Measurements from ENCODE around the gene CPT1B. TPM values are rescaled to one million over a fixed set of nuclear protein-coding genes. Genes with fewer than 3 reads are reported as not detected.

CPT1B gene
- total and polyA plus RNA-seq, 4 donors = 8.2 to 30.1 (median 17.8) TPM

DNA sequence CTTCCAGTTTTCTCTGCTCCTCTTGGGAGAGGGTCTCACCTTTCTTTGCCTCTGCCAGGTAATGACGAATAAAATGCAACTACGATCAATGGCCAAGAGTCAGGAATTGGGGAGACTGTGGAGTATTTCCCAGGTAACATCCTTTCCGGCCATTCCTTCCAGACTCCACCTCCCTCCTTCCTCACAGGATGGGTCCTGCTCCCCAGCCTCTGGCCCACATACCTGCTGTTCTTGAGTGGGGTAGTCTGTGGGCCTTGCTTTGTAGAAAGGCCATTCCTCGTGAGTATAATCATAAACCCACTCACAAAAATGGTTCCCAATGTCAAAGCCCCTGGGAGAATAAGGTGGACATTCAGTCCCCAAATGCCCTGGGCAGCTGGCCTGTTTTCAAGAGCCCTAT, 1.5 kb upstream of the CPT1B start:
- peaks cover 39% of the 10 kb centered on the region for H3K4me1 ChIP-seq (ENCODE audit: control insufficient read depth, insufficient read depth, low read length)
- 100% methylated on average over 1 of the region's 4 CpGs for WGBS (ENCODE audit: insufficient coverage)
- peaks cover 59% of the 10 kb centered on the region for H3K36me3 ChIP-seq (ENCODE audit: control insufficient read depth, insufficient read depth, low read length)
- no peaks in the 10 kb centered on the region for H3K9me3 ChIP-seq (ENCODE audit: control insufficient read depth, insufficient read depth, low read length)
- no peak overlapping the region for H3K4me3 ChIP-seq (ENCODE audit: low read depth, low read length)
- no peaks in the 10 kb centered on the region for H3K27me3 ChIP-seq (ENCODE audit: control insufficient read depth, insufficient read depth, low read length)
- H3K27ac ChIP-seq (ENCODE audit: low read depth, low read length) = no peak overlapping the region
- DNase-seq (ENCODE audit: low read depth in 4 of 6, low spot score in 6 of 6) = no peak

DNA sequence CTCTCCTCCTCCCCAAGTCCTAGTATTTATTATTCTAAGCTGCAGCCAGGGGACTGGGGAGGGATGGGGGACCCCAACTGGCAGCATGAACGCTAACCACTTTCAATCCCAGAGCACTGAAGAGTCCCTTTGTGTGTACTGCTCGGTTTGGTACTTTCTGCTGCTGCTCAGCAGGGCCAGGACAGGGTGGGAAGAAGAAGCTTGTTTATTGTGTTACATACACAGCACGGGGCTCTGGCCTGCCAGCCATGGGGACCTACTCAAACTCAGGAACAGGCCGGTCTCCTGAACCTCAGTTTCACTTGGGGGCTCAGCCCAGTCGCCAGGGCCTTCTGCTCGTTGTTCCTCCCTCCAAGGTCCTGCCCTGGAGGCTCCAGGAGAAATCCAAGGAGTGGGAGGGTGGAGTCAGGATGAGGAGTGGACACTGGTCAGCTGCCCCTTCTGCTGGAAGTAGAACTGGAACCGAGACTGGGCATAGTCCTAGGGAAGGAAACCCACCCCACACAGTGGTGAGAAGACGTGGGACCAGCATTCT, 616 bp upstream of the CPT1B start:
- H3K4me3 ChIP-seq (ENCODE audit: low read depth, low read length) = no peak overlapping the region
- peaks cover 44% of the 10 kb centered on the region for H3K4me1 ChIP-seq (ENCODE audit: control insufficient read depth, insufficient read depth, low read length)
- H3K27me3 ChIP-seq (ENCODE audit: control insufficient read depth, insufficient read depth, low read length) = no peaks in the 10 kb centered on the region
- no peak for DNase-seq (ENCODE audit: low read depth in 4 of 6, low spot score in 6 of 6)
- H3K27ac ChIP-seq (ENCODE audit: low read depth, low read length) = no peak overlapping the region
- peaks cover 64% of the 10 kb centered on the region for H3K36me3 ChIP-seq (ENCODE audit: control insufficient read depth, insufficient read depth, low read length)
- H3K9me3 ChIP-seq (ENCODE audit: control insufficient read depth, insufficient read depth, low read length) = no peaks in the 10 kb centered on the region
- 66% methylated on average over 5 of the region's 8 CpGs for WGBS (ENCODE audit: insufficient coverage)

DNA sequence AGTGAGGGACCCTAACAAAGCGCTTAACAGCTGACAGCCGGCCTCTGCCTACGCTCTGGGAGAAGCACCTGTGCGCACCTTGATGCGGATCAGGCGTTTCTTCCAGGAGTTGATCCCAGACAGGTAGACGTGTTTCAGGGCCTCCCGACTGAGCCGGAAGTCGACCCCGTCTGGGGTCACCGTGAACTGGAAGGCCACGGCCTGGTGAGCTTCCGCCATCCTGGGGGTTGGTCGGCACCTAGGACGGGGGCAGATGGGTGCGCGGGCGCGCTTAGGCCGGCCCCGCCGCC, 585 bp downstream of the CPT1B start:
- Histone ChIP-seq H3K4me1 (ENCODE audit: control insufficient read depth, insufficient read depth, low read length) (peaks cover 45% of the 10 kb centered on the region), H3K27ac (ENCODE audit: low read depth, low read length) (no peak overlapping the region), H3K27me3 (ENCODE audit: control insufficient read depth, insufficient read depth, low read length) (no peaks in the 10 kb centered on the region), H3K9me3 (ENCODE audit: control insufficient read depth, insufficient read depth, low read length) (no peaks in the 10 kb centered on the region), H3K36me3 (ENCODE audit: control insufficient read depth, insufficient read depth, low read length) (peaks cover 76% of the 10 kb centered on the region), H3K4me3 (ENCODE audit: low read depth, low read length) (no peak overlapping the region)
- WGBS (ENCODE audit: insufficient coverage) = 34% methylated on average over 23 of the region's 23 CpGs
- no peak for DNase-seq (ENCODE audit: low read depth in 4 of 6, low spot score in 6 of 6)

GRCh38 chr22:50576806-50577696, 1.2 kb downstream of the CPT1B start:
- Histone ChIP-seq H3K36me3 (ENCODE audit: control insufficient read depth, insufficient read depth, low read length) (peaks cover 81% of the 10 kb centered on the region), H3K27ac (ENCODE audit: low read depth, low read length) (no peak overlapping the region), H3K4me1 (ENCODE audit: control insufficient read depth, insufficient read depth, low read length) (peaks cover 44% of the 10 kb centered on the region), H3K4me3 (ENCODE audit: low read depth, low read length) (no peak overlapping the region), H3K27me3 (ENCODE audit: control insufficient read depth, insufficient read depth, low read length) (no peaks in the 10 kb centered on the region), H3K9me3 (ENCODE audit: control insufficient read depth, insufficient read depth, low read length) (no peaks in the 10 kb centered on the region)
- no peak for DNase-seq (ENCODE audit: low read depth in 4 of 6, low spot score in 6 of 6)
- 69% methylated on average over 16 of the region's 18 CpGs for WGBS (ENCODE audit: insufficient coverage)

DNA sequence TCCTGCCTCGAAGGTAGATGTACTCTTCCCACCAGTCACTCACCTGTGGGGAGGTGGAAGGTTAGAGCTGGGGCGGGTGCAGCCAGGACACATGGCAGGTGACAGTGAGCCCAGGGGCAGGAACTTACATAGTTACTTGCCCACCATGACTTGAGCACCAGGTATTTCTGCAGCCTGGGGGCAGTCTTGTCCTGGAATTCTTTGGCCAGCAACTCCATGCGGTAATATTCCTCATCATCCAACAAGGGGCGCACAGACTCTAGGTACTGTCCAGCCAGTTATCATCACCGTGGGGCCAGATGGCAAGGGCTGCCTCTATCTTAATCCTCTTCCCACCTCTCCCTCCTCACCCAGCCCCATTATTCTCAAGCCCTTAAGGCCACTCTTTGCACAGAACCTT, 2.2 kb downstream of the CPT1B start:
- Histone ChIP-seq H3K9me3 (ENCODE audit: control insufficient read depth, insufficient read depth, low read length) (no peaks in the 10 kb centered on the region), H3K27ac (ENCODE audit: low read depth, low read length) (no peak overlapping the region), H3K36me3 (ENCODE audit: control insufficient read depth, insufficient read depth, low read length) (peaks cover 83% of the 10 kb centered on the region), H3K4me3 (ENCODE audit: low read depth, low read length) (no peak overlapping the region), H3K4me1 (ENCODE audit: control insufficient read depth, insufficient read depth, low read length) (peaks cover 34% of the 10 kb centered on the region), H3K27me3 (ENCODE audit: control insufficient read depth, insufficient read depth, low read length) (no peaks in the 10 kb centered on the region)
- DNase-seq (ENCODE audit: low read depth in 4 of 6, low spot score in 6 of 6) = peak in 2 of 6 donors; percentile 35 to 38
- 24% methylated on average over 3 of the region's 5 CpGs for WGBS (ENCODE audit: insufficient coverage)

DNA sequence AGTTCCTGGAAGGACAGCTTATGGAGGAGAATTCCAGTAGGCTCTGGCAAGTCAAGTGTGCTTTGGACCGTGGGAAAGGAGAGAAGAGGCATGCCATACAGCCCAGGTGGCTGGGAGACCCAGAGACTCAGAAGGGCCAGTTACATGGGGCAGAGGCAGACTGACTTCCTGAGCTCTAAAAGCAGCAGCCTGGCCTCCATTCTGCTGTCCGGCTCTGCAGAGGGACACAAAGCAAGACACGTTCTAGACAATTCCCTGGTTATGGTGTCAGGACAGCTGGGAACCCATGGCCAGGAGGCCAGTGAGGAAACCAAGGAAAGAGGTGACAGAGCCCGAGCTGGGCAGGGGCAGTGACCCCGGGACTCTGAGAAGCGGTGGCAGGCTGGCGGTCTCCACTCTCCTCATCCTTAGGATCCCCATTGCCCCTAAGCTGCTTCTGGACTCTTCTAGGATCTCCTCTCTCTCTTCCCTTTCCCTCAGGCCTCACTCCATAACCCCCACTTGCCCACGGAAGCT, 2.7 kb downstream of the CPT1B start:
- H3K27me3 ChIP-seq (ENCODE audit: control insufficient read depth, insufficient read depth, low read length) = no peaks in the 10 kb centered on the region
- H3K36me3 ChIP-seq (ENCODE audit: control insufficient read depth, insufficient read depth, low read length) = peaks cover 84% of the 10 kb centered on the region
- WGBS (ENCODE audit: insufficient coverage) = 86% methylated on average over 7 of the region's 8 CpGs
- no peak overlapping the region for H3K4me3 ChIP-seq (ENCODE audit: low read depth, low read length)
- H3K9me3 ChIP-seq (ENCODE audit: control insufficient read depth, insufficient read depth, low read length) = no peaks in the 10 kb centered on the region
- peaks cover 32% of the 10 kb centered on the region for H3K4me1 ChIP-seq (ENCODE audit: control insufficient read depth, insufficient read depth, low read length)
- no peak overlapping the region for H3K27ac ChIP-seq (ENCODE audit: low read depth, low read length)
- DNase-seq (ENCODE audit: low read depth in 4 of 6, low spot score in 6 of 6) = no peak

DNA sequence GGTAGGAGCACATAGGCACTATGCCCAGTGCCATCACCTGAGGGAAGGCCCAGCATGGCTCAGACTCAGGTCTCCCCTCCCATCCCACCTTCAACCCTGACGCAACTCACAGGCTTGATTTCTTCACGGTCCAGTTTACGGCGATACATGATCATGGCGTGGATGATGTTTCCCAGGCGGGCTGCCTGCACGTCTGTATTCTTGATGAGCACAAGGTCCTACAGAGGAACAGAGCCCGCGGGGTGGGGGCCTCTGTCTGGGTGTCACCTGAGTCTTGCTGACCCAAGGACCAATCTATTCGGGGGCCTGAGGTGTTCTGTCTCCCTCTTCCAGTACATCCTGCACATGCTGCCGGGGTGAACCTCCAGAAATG, 3.9 kb downstream of the CPT1B start:
- H3K4me3 ChIP-seq (ENCODE audit: low read depth, low read length) = no peak overlapping the region
- H3K27ac ChIP-seq (ENCODE audit: low read depth, low read length) = no peak overlapping the region
- WGBS (ENCODE audit: insufficient coverage) = 90% methylated on average over 10 of the region's 11 CpGs
- H3K36me3 ChIP-seq (ENCODE audit: control insufficient read depth, insufficient read depth, low read length) = peaks cover 85% of the 10 kb centered on the region
- H3K4me1 ChIP-seq (ENCODE audit: control insufficient read depth, insufficient read depth, low read length) = peaks cover 30% of the 10 kb centered on the region
- H3K9me3 ChIP-seq (ENCODE audit: control insufficient read depth, insufficient read depth, low read length) = no peaks in the 10 kb centered on the region
- no peaks in the 10 kb centered on the region for H3K27me3 ChIP-seq (ENCODE audit: control insufficient read depth, insufficient read depth, low read length)
- DNase-seq (ENCODE audit: low read depth in 4 of 6, low spot score in 6 of 6) = no peak

DNA sequence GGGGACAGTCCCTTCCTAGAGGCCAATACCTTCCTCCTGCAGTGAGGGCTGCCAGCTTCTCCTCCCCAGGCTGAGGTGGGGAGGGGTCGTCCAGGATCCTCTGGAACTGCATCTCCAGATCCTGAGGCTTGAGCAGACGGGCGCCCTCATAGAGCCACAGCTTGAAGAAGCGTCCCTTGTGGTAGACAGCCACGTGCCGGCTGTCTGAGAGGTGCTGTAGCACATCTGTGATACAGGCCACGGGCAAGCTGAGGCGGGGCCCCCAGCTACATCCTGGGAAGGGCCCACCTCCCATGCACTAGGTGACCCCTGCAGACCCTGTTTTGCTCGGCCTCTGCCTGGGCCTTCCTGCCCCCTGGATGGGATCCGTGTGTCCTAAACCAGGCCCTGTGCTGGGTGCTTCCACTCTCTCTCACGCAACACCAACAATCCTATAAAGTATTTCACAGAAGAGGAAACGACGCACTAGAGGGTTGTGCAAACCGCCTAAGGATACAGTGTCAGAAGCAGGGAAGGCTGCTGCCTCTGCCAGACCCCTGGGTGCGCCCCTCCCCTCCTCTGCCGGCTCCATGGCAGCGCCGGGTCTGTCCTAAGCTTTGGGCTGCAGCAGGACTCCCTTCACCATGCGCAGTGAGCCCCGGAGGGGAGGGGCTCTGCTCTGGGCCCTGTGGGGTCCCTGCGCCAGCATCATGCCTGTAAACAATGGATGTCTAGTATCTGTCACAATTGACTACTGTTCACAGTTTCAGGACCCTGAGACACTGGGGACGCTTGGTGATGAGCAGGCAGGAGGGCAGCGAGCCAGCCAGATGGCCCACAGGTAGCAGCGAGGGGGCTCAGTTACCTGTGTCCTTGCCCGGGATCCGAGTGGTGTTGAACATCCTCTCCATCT, 4.5 kb downstream of the CPT1B start:
- Histone ChIP-seq H3K27ac (ENCODE audit: low read depth, low read length) (no peak overlapping the region), H3K36me3 (ENCODE audit: control insufficient read depth, insufficient read depth, low read length) (peaks cover 85% of the 10 kb centered on the region), H3K9me3 (ENCODE audit: control insufficient read depth, insufficient read depth, low read length) (no peaks in the 10 kb centered on the region), H3K27me3 (ENCODE audit: control insufficient read depth, insufficient read depth, low read length) (no peaks in the 10 kb centered on the region), H3K4me1 (ENCODE audit: control insufficient read depth, insufficient read depth, low read length) (peaks cover 23% of the 10 kb centered on the region), H3K4me3 (ENCODE audit: low read depth, low read length) (no peak overlapping the region)
- WGBS (ENCODE audit: insufficient coverage) = 81% methylated on average over 26 of the region's 26 CpGs
- DNase-seq (ENCODE audit: low read depth in 4 of 6, low spot score in 6 of 6) = no peak

GRCh38 chr22:50572965-50573364, 5.3 kb downstream of the CPT1B start:
- H3K27ac ChIP-seq (ENCODE audit: low read depth, low read length) = no peak overlapping the region
- H3K36me3 ChIP-seq (ENCODE audit: control insufficient read depth, insufficient read depth, low read length) = peaks cover 85% of the 10 kb centered on the region
- H3K4me1 ChIP-seq (ENCODE audit: control insufficient read depth, insufficient read depth, low read length) = peaks cover 16% of the 10 kb centered on the region
- no peak overlapping the region for H3K4me3 ChIP-seq (ENCODE audit: low read depth, low read length)
- H3K9me3 ChIP-seq (ENCODE audit: control insufficient read depth, insufficient read depth, low read length) = no peaks in the 10 kb centered on the region
- H3K27me3 ChIP-seq (ENCODE audit: control insufficient read depth, insufficient read depth, low read length) = no peaks in the 10 kb centered on the region
- WGBS (ENCODE audit: insufficient coverage) = 91% methylated on average over 11 of the region's 11 CpGs
- DNase-seq (ENCODE audit: low read depth in 4 of 6, low spot score in 6 of 6) = no peak
